Upper lobe of left lung (tissue), 4 donors: ENCODE measurements around the gene PHACTR1.

Source experiments
- CTCF ChIP-seq, 6 experiments: fragments of 450-650 bp in 4 of 6; fragments of 200-600 bp in 2 of 6; sonication (generic) in 2 of 6; IDR thresholded peaks; one replicate each; pipeline ENCODE4 v1.5.1; 2016 to 2019; ENCODE audit warnings: antibody characterized with exemption in 6 of 6
- POLR2A ChIP-seq, 4 donors: fragments of 450-650 bp; IDR thresholded peaks; one replicate each; pipeline ENCODE4 v1.5.1; 2016 to 2017; ENCODE audit warnings: antibody characterized with exemption in 4 of 4, mild to moderate bottlenecking in 2 of 4

GRCh38 chr6:13113376-13113775 lies 396.8 kb downstream of the PHACTR1 start:
- TF ChIP-seq POLR2A (IDR thresholded peaks at IDR 0.05): no peak
- TF ChIP-seq CTCF (IDR thresholded peaks at IDR 0.05): no peak
